Ishikawa (cell line): ENCODE measurements around the gene BMP8A.

ENCODE experiments used
- CEBPB ChIP-seq: IDR thresholded peaks from 2 replicates; pipeline ENCODE4 v1.6.1; 2012
- CREB1 ChIP-seq: IDR thresholded peaks from 2 replicates; pipeline ENCODE4 v1.6.1; 2012; ENCODE audit warnings: low read depth
- EGR1 ChIP-seq: IDR thresholded peaks from 2 replicates; pipeline ENCODE4 v1.6.1; 2012
- EP300 ChIP-seq: IDR thresholded peaks from 2 replicates; pipeline ENCODE4 v1.6.1; 2012; ENCODE audit warnings: borderline replicate concordance
- FOXM1 ChIP-seq: IDR thresholded peaks from 2 replicates; pipeline ENCODE4 v1.6.1; 2012; ENCODE audit warnings: low read depth, borderline replicate concordance
- MAX ChIP-seq: IDR thresholded peaks from 2 replicates; pipeline ENCODE4 v1.6.1; 2012
- NFIC ChIP-seq: IDR thresholded peaks from 2 replicates; pipeline ENCODE4 v1.6.1; 2012
- RAD21 ChIP-seq: IDR thresholded peaks from 2 replicates; pipeline ENCODE4 v1.6.1; 2012; ENCODE audit warnings: low read depth
- TAF1 ChIP-seq: IDR thresholded peaks from 2 replicates; pipeline ENCODE4 v1.6.1; 2012; ENCODE audit warnings: low read depth, mild to moderate bottlenecking
- TCF12 ChIP-seq: IDR thresholded peaks from 2 replicates; pipeline ENCODE4 v1.6.1; 2012; ENCODE audit warnings: low read depth
- TEAD4 ChIP-seq: IDR thresholded peaks from 2 replicates; pipeline ENCODE4 v1.6.1; 2012
- YY1 ChIP-seq: IDR thresholded peaks from 2 replicates; pipeline ENCODE4 v1.6.1; 2012; ENCODE audit warnings: low read depth
- ZBTB7A ChIP-seq: IDR thresholded peaks from 2 replicates; pipeline ENCODE4 v1.6.1; 2012; ENCODE audit warnings: low read depth
- TF ChIP-seq, protein P1 (sequence below): IDR thresholded peaks from 2 replicates; pipeline ENCODE4 v1.6.1; 2012
- TF ChIP-seq, protein P2 (sequence below): IDR thresholded peaks from 2 replicates; pipeline ENCODE4 v1.6.1; 2012; ENCODE audit warnings: low read depth, mild to moderate bottlenecking

BMP8A gene, protein sequence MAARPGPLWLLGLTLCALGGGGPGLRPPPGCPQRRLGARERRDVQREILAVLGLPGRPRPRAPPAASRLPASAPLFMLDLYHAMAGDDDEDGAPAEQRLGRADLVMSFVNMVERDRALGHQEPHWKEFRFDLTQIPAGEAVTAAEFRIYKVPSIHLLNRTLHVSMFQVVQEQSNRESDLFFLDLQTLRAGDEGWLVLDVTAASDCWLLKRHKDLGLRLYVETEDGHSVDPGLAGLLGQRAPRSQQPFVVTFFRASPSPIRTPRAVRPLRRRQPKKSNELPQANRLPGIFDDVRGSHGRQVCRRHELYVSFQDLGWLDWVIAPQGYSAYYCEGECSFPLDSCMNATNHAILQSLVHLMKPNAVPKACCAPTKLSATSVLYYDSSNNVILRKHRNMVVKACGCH

DNA sequence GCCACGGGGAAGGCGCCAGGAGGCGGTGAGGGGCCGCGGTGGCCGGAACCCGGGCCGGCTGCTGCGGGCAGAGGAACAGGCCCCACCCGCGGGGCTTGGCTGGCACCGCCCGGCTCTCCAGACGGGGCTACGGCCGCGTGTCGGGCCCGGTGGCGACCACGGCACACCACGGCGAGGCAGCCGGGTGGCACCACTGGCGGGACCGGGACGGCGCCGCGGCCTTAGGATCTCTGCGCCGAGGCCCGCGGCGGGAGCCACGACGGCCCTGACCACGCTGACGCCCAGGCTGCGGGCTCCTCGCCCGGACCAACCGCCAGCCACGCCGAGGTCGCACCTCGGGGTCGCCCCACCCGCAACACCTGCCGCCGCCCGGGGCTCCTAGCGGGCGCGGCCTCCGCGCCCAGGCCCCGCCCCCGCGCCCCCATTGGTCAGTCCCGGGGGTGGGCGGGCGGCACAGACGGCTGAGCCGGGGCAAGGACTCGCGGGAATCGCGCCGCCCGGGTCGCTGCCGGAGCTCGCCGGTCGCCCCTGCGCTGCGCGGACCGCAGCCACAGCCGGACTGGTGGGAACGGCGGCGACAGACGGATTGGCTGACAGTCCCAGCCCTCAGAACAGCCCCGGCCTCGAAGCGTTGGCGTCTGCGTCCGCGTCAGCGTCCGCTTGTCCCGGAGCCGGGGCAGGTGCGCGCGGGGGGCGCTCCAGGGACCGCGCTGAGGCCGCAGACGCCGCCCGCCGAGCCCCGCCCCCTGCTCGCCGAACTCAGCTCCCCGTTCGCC is at the start of gene BMP8A:
Gene BMP8A (plus strand): TSS at position 491 of the 776 bp plus-strand sequence. CDS start 356 bp downstream, outside the sequence.
- TF ChIP-seq, protein P1, sequence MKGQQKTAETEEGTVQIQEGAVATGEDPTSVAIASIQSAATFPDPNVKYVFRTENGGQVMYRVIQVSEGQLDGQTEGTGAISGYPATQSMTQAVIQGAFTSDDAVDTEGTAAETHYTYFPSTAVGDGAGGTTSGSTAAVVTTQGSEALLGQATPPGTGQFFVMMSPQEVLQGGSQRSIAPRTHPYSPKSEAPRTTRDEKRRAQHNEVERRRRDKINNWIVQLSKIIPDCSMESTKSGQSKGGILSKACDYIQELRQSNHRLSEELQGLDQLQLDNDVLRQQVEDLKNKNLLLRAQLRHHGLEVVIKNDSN, result no peak
- TF ChIP-seq CREB1 (no peak), TAF1 (peak; percentile 39; the same call in 1 of the 2 replicates), MAX (peak; percentile 82), ZBTB7A (no peak)

GRCh38 chr1:39441797-39442196 is 49.6 kb upstream of the BMP8A start:
- no peak for TF ChIP-seq MAX
- no peak for TF ChIP-seq TCF12
- no peak for TF ChIP-seq CREB1
- TF ChIP-seq FOXM1, result no peak
- no peak for TF ChIP-seq RAD21
- TF ChIP-seq TAF1, result no peak
- TF ChIP-seq EP300, result no peak
- TF ChIP-seq, protein P2, sequence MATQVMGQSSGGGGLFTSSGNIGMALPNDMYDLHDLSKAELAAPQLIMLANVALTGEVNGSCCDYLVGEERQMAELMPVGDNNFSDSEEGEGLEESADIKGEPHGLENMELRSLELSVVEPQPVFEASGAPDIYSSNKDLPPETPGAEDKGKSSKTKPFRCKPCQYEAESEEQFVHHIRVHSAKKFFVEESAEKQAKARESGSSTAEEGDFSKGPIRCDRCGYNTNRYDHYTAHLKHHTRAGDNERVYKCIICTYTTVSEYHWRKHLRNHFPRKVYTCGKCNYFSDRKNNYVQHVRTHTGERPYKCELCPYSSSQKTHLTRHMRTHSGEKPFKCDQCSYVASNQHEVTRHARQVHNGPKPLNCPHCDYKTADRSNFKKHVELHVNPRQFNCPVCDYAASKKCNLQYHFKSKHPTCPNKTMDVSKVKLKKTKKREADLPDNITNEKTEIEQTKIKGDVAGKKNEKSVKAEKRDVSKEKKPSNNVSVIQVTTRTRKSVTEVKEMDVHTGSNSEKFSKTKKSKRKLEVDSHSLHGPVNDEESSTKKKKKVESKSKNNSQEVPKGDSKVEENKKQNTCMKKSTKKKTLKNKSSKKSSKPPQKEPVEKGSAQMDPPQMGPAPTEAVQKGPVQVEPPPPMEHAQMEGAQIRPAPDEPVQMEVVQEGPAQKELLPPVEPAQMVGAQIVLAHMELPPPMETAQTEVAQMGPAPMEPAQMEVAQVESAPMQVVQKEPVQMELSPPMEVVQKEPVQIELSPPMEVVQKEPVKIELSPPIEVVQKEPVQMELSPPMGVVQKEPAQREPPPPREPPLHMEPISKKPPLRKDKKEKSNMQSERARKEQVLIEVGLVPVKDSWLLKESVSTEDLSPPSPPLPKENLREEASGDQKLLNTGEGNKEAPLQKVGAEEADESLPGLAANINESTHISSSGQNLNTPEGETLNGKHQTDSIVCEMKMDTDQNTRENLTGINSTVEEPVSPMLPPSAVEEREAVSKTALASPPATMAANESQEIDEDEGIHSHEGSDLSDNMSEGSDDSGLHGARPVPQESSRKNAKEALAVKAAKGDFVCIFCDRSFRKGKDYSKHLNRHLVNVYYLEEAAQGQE, result no peak
- TF ChIP-seq EGR1, result no peak
- TF ChIP-seq NFIC, result no peak
- TF ChIP-seq CEBPB, result no peak
- no peak for TF ChIP-seq TEAD4
- TF ChIP-seq, protein P1, result no peak
- no peak for TF ChIP-seq ZBTB7A
- TF ChIP-seq YY1, result no peak

DNA sequence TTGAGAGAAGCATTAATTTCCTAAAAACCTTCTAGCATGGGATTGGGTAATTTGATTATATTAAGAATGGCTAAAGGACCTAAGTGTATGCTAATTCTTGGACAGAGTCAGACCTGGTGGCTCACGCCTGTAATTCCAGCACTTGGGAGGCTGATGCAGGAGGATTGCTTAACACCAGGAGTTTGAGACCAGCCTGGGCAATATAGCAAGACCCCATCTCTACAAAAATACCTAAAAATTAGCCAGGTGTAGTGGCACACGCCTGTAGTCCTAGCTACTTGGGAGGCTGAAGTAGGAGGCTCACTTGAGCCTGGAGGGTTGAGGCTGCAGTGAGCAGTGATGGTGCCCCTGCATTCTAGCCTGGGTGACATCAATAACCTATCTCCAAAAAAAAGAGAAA is 45.9 kb upstream of the BMP8A start:
- TF ChIP-seq RAD21 (no peak), TEAD4 (no peak), NFIC (no peak), EGR1 (no peak), YY1 (no peak), MAX (no peak), FOXM1 (no peak)
- TF ChIP-seq, protein P1, result no peak

DNA sequence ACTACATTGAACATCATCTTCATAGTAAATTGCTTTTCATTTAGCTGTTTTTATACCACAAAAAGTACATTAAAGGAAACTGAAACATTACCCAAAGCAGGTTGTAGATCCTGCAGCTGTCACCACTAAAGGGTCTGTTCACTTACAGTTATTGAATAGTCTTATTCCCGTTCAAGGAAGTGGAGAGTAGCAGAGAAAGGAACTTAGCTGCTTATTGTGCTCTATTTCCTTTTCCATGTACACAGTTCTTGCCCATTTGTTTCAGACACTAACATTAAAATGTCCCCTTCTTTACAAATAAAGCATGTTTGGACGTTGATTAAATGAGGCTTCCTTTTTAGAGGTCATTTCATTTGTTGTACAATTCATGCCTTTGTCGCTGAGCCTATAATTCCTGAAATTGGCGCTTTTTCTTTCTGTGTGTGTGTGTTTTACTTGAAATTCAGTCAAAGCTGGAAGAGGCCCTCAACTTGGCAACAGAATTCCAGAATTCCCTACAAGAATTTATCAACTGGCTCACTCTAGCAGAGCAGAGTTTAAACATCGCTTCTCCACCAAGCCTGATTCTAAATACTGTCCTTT is 44.4 kb upstream of the BMP8A start:
- TF ChIP-seq FOXM1, result no peak
- no peak for TF ChIP-seq TCF12
- TF ChIP-seq TAF1, result no peak
- no peak for TF ChIP-seq ZBTB7A
- no peak for TF ChIP-seq TEAD4
- no peak for TF ChIP-seq EP300
- TF ChIP-seq, protein P1, result no peak
- TF ChIP-seq RAD21, result no peak
- no peak for TF ChIP-seq CEBPB
- TF ChIP-seq YY1, result no peak
- TF ChIP-seq, protein P2, result no peak
- TF ChIP-seq MAX, result no peak
- TF ChIP-seq EGR1, result no peak
- no peak for TF ChIP-seq NFIC
- TF ChIP-seq CREB1, result no peak
